SK-N-SH (cell line): Measurements from ENCODE around the gene AGO3. TPM values are rescaled to one million over a fixed set of nuclear protein-coding genes. Genes with fewer than 3 reads are reported as not detected.

Source experiments
- CTCF ChIA-PET: fragments of 300-600, 350-600 bp; formaldehyde crosslinking; extraction: SDS; loops from one replicate; lab custom pipeline; 2021; lab: Yijun Ruan, JAX
- POLR2A ChIA-PET: fragments of 350-600 bp; sonication (Branson Sonifier 250); formaldehyde crosslinking; extraction: SDS; loops from one replicate; lab custom pipeline; 2020; ENCODE audit warnings: antibody characterized with exemption, inconsistent platforms; lab: Yijun Ruan, JAX
- DNase-seq: peaks from one replicate; pipeline ENCODE4 v3.0.0; 2012
- H2AFZ ChIP-seq: fragments of 200-600 bp; sonication (generic); 2 replicates; pipeline ENCODE4 v1.8.1; 2016; ENCODE audit warnings: antibody characterized with exemption, mild to moderate bottlenecking, low read depth
- H3F3A ChIP-seq: fragments of 200-600 bp; sonication (generic); replicated peaks from 2 replicates; pipeline ENCODE3; 2016; ENCODE audit warnings: antibody characterized with exemption, mild to moderate bottlenecking; ENCODE audit not compliant: insufficient read depth
- H3K27ac ChIP-seq, 2 experiments: fragments of 200-500 bp in 1 of 2; fragments of 200-600 bp in 1 of 2; sonication (Bioruptor generic) in 1 of 2; sonication (generic), shearing (Covaris generic) in 1 of 2; 2 replicates each; pipeline versions ENCODE4 v1.5.1 to v1.6.1; 2014 to 2016; ENCODE audit warnings: low read depth in 2 of 2, inconsistent platforms in 1 of 2, low read length in 1 of 2, mild to moderate bottlenecking in 1 of 2, mixed read lengths in 1 of 2
- H3K27me3 ChIP-seq: fragments of 200-600 bp; sonication (generic), shearing (Covaris generic); 2 replicates; pipeline ENCODE4 v1.6.1; 2016; ENCODE audit warnings: mixed run types; ENCODE audit not compliant: insufficient read depth
- H3K36me3 ChIP-seq, 2 experiments: fragments of 200-500 bp in 1 of 2; fragments of 200-600 bp in 1 of 2; sonication (Bioruptor generic) in 1 of 2; sonication (generic) in 1 of 2; replicated peaks in 1 of 2; 2 replicates each; pipeline versions ENCODE3 to v1.5.1; 2014 to 2016; ENCODE audit warnings: low read length in 1 of 2, mild to moderate bottlenecking in 1 of 2; ENCODE audit not compliant: insufficient read depth in 2 of 2, control insufficient read depth in 1 of 2
- H3K4me1 ChIP-seq, 2 experiments: fragments of 200-500 bp in 1 of 2; fragments of 200-600 bp in 1 of 2; sonication (Bioruptor generic) in 1 of 2; sonication (generic), shearing (Covaris generic) in 1 of 2; 2 replicates each; pipeline versions ENCODE4 v1.5.1 to v1.6.1; 2014 to 2016; ENCODE audit warnings: low read depth in 1 of 2, low read length in 1 of 2, mixed run types in 1 of 2; ENCODE audit not compliant: insufficient read depth in 2 of 2, control insufficient read depth in 1 of 2
- H3K4me2 ChIP-seq: fragments of 200-600 bp; sonication (generic), shearing (Covaris generic); 2 replicates; pipeline ENCODE4 v1.6.1; 2017; ENCODE audit warnings: mixed run types
- H3K4me3 ChIP-seq, 2 experiments: fragments of 200-500 bp in 1 of 2; fragments of 200-600 bp in 1 of 2; sonication (Bioruptor generic) in 1 of 2; sonication (generic), shearing (Covaris generic) in 1 of 2; 2 replicates each; pipeline versions ENCODE4 v1.5.1 to v1.8.1; 2014 to 2016; ENCODE audit warnings: low read depth in 2 of 2, inconsistent platforms in 1 of 2, low read length in 1 of 2, mild to moderate bottlenecking in 1 of 2, mixed read lengths in 1 of 2, moderate library complexity in 1 of 2
- H3K79me2 ChIP-seq: fragments of 200-600 bp; sonication (generic); 2 replicates; pipeline ENCODE4 v1.8.1; 2017; ENCODE audit warnings: mild to moderate bottlenecking; ENCODE audit not compliant: insufficient read depth
- H3K9ac ChIP-seq: fragments of 200-600 bp; sonication (generic); 2 replicates; pipeline ENCODE4 v1.6.1; 2017; ENCODE audit warnings: mixed run types
- H3K9me2 ChIP-seq: fragments of 200-600 bp; sonication (generic); 2 replicates; pipeline ENCODE4 v1.6.1; 2017; ENCODE audit warnings: mixed run types
- H3K9me3 ChIP-seq: fragments of 200-600 bp; sonication (generic); 2 replicates; pipeline ENCODE4 v1.6.1; 2017; ENCODE audit warnings: mixed run types, mild to moderate bottlenecking, moderate library complexity
- H4K20me1 ChIP-seq: fragments of 200-600 bp; sonication (generic); 2 replicates; pipeline ENCODE4 v1.6.1; 2017; ENCODE audit warnings: mild to moderate bottlenecking, mixed run types; ENCODE audit not compliant: insufficient read depth
- EP300 ChIP-seq, 2 experiments: IDR thresholded peaks; 2 replicates each; pipeline versions ENCODE4 v1.4.0 to v1.6.1; 2012; ENCODE audit warnings: borderline replicate concordance in 1 of 2, low read depth in 1 of 2, low read length in 1 of 2
- MXI1 ChIP-seq: IDR thresholded peaks from 2 replicates; pipeline ENCODE4 v1.6.1; 2012; ENCODE audit warnings: mild to moderate bottlenecking, low read depth, low read length, improper control_type of control experiment
- NRF1 ChIP-seq: IDR thresholded peaks from 2 replicates; pipeline ENCODE4 v1.6.1; 2012; ENCODE audit warnings: low read depth, mild to moderate bottlenecking, low read length
- WGBS: methylation state at CpG from one replicate; pipeline ENCODE4 v1.1.6; 2017; ENCODE audit warnings: low lambda C conversion rate; 5-methylcytosine and 5-hydroxymethylcytosine counted together
- polyA plus RNA-seq, 3 experiments: library from polyadenylated mRNA; depleted of rRNA; stranded (reverse); fragments of >200 nt; gene quantifications; 2 replicates each; pipeline ENCODE4 v1.2.3, GENCODE V29; 2012
- TF ChIP-seq, protein P1 (sequence below): IDR thresholded peaks from 2 replicates; pipeline ENCODE4 v1.4.0; 2012; ENCODE audit warnings: low read depth, borderline replicate concordance
- TF ChIP-seq, protein P2 (sequence below): IDR thresholded peaks from 2 replicates; pipeline ENCODE4 v1.6.1; 2012; ENCODE audit warnings: mild to moderate bottlenecking, low read depth, low read length, moderate library complexity

The AGO3 gene
- polyA plus RNA-seq, 1 of the 3 experiments (the other 2 are of a cell fraction), result 6.7 TPM

DNA sequence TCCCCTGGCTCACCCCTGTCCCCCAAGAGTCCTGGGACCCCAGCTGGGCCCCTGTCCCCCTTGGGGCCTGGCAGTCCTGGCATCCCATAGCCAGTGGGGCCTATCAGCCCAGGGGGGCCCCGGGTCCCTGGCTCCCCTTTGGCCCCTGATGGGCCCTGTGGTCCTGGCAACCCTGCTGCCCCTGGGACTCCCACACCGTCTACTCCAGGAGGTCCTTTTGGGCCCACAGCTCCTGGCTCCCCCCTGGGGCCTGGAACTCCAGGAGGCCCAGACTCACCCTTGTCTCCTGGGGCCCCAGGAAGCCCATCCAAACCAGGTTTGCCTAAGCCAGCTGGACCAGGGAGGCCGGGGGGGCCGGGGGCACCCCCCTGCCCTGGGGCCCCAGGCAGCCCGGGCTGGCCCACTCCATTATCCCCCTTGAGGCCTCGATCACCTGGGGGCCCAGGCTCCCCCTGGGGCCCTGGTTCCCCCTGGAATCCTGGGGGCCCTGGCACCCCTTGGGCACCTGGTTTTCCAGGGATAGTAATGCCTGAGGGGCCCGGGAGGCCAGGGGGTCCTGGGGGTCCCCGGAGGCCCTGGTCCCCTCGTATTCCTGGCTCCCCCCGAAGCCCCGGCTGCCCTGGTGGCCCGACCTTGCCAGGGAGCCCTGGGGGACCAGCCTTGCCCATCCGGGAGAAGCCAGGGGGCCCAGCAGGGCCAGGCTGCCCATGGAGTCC is 167.9 kb downstream of the AGO3 start:
- CTCF ChIA-PET, result interaction anchor here (1.2 to 32.6 kb wide), 5 partner anchors 12 to 188 kb away, joined by 5 to 700 read pairs (median 11); partner anchors contain the start of gene AGO3

More for the DNA sequence above, 167.9 kb downstream of the AGO3 start:
- peaks cover 4 to 24% of the 10 kb centered on the region in 2 experiments for H3K36me3 ChIP-seq
- peak overlapping the region in 1 of 2 experiments; percentile 12; a peak in 1 of 4 replicates for H3K27ac ChIP-seq
- POLR2A ChIA-PET, result no interaction called here
- DNase-seq, result no peak
- peak overlapping the region; percentile 78; the same call in 1 of the 2 replicates for H2AFZ ChIP-seq
- no peak overlapping the region for H3K4me2 ChIP-seq
- H3K9me2 ChIP-seq, result no peaks in the 10 kb centered on the region
- TF ChIP-seq MXI1 (no peak), EP300 (IDR thresholded peaks at IDR 0.05; ENCODE audit: borderline replicate concordance in 1 of 2, low read depth in 1 of 2, low read length in 1 of 2) (no peak), NRF1 (no peak)
- TF ChIP-seq, protein P1, sequence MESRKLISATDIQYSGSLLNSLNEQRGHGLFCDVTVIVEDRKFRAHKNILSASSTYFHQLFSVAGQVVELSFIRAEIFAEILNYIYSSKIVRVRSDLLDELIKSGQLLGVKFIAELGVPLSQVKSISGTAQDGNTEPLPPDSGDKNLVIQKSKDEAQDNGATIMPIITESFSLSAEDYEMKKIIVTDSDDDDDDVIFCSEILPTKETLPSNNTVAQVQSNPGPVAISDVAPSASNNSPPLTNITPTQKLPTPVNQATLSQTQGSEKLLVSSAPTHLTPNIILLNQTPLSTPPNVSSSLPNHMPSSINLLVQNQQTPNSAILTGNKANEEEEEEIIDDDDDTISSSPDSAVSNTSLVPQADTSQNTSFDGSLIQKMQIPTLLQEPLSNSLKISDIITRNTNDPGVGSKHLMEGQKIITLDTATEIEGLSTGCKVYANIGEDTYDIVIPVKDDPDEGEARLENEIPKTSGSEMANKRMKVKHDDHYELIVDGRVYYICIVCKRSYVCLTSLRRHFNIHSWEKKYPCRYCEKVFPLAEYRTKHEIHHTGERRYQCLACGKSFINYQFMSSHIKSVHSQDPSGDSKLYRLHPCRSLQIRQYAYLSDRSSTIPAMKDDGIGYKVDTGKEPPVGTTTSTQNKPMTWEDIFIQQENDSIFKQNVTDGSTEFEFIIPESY, result no peak
- TF ChIP-seq, protein P2, sequence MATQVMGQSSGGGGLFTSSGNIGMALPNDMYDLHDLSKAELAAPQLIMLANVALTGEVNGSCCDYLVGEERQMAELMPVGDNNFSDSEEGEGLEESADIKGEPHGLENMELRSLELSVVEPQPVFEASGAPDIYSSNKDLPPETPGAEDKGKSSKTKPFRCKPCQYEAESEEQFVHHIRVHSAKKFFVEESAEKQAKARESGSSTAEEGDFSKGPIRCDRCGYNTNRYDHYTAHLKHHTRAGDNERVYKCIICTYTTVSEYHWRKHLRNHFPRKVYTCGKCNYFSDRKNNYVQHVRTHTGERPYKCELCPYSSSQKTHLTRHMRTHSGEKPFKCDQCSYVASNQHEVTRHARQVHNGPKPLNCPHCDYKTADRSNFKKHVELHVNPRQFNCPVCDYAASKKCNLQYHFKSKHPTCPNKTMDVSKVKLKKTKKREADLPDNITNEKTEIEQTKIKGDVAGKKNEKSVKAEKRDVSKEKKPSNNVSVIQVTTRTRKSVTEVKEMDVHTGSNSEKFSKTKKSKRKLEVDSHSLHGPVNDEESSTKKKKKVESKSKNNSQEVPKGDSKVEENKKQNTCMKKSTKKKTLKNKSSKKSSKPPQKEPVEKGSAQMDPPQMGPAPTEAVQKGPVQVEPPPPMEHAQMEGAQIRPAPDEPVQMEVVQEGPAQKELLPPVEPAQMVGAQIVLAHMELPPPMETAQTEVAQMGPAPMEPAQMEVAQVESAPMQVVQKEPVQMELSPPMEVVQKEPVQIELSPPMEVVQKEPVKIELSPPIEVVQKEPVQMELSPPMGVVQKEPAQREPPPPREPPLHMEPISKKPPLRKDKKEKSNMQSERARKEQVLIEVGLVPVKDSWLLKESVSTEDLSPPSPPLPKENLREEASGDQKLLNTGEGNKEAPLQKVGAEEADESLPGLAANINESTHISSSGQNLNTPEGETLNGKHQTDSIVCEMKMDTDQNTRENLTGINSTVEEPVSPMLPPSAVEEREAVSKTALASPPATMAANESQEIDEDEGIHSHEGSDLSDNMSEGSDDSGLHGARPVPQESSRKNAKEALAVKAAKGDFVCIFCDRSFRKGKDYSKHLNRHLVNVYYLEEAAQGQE, result no peak
- peaks cover 17% of the 10 kb centered on the region for H3F3A ChIP-seq
- no peak overlapping the region for H3K4me3 ChIP-seq
- H3K9ac ChIP-seq, result no peak overlapping the region
- WGBS, result no CpG with 5 or more reads among the region's 13 CpGs
- H3K4me1 ChIP-seq, result peaks cover 0 to 49% of the 10 kb centered on the region in 2 experiments; a peak in 2 of 4 replicates
- H3K9me3 ChIP-seq, result no peaks in the 10 kb centered on the region
- no peaks in the 10 kb centered on the region for H3K79me2 ChIP-seq
- no peaks in the 10 kb centered on the region for H4K20me1 ChIP-seq
- H3K27me3 ChIP-seq, result no peaks in the 10 kb centered on the region
